LNCAP (cell line): ENCODE results near the gene CNKSR3.

Experiments
- TF ChIP-seq, protein P1 (sequence below): fragments of 450-650 bp; IDR thresholded peaks from 2 replicates; pipeline ENCODE4 v1.5.1; 2017; ENCODE audit warnings: mild to moderate bottlenecking

CNKSR3 gene

DNA sequence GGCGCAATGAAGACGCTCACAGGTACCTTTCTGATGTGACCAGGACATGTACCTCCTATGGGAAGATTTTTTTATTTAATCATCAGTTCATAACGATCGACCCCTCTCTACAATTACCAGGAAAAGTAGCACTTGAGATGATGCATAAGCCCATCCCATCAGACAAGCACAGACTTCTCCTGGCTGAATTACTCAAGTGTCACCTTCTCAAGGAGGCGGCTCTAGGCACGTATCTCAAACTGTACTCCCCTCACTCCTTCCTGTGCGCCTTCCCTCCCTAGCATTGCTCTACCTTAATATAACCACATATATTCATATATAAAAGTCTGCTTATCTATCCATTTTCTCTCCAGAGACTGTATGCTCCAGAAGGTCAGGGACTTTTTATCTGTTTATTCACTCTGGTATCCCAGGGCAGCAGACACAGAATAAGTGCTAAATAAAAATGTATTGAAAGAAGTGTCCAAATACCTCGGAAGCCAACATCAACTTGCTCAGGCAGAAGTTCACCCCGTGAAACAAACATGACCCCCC lies 71.5 kb downstream of the CNKSR3 start:
- TF ChIP-seq, protein P1, sequence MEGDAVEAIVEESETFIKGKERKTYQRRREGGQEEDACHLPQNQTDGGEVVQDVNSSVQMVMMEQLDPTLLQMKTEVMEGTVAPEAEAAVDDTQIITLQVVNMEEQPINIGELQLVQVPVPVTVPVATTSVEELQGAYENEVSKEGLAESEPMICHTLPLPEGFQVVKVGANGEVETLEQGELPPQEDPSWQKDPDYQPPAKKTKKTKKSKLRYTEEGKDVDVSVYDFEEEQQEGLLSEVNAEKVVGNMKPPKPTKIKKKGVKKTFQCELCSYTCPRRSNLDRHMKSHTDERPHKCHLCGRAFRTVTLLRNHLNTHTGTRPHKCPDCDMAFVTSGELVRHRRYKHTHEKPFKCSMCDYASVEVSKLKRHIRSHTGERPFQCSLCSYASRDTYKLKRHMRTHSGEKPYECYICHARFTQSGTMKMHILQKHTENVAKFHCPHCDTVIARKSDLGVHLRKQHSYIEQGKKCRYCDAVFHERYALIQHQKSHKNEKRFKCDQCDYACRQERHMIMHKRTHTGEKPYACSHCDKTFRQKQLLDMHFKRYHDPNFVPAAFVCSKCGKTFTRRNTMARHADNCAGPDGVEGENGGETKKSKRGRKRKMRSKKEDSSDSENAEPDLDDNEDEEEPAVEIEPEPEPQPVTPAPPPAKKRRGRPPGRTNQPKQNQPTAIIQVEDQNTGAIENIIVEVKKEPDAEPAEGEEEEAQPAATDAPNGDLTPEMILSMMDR, result no peak

DNA sequence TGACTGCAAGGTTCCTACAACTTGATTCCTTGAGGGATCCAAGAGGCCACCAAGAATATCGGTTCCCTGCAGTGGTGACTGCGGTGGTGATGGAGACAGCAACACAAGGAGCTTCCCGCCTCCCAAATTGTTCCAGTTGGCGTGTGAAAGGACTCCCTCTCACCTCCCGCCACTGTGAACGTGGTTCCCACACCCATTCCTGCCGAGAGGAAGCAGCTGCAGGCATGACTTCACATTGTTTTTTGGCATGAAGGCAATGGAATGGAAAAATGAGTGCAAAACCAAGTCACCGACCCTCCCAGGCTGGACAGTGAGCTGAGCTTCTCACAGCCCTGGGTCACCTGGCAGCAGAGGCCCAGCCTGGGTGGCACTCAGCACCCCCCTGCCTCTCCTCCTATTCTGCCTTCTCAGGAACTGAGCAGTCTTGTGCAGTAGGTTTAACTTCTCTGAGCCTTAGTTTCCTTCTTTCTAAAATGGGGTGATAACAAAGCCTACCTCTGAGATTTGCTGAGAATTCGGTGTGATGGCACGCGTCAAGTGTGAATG lies 75.0 kb downstream of the CNKSR3 start:
- TF ChIP-seq, protein P1, result no peak

DNA sequence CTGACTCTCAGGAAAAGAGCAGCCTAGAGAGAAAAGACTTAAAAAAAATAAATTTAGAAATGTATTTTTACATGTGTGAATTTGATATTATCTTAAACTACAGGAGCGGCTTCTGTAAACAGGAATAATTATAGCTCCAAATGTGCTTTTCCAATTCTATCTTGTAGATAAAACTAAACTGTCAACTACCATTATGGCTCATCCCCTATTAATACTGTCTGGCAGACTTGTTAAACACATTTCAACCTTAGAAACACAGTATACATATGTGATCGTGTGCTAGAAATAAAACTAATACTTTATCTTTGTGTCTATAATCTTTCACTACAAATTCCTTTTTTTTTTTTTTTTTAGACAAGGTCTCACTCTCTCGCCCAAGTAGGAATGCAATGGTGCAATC lies 75.8 kb downstream of the CNKSR3 start:
- TF ChIP-seq, protein P1, result no peak

DNA sequence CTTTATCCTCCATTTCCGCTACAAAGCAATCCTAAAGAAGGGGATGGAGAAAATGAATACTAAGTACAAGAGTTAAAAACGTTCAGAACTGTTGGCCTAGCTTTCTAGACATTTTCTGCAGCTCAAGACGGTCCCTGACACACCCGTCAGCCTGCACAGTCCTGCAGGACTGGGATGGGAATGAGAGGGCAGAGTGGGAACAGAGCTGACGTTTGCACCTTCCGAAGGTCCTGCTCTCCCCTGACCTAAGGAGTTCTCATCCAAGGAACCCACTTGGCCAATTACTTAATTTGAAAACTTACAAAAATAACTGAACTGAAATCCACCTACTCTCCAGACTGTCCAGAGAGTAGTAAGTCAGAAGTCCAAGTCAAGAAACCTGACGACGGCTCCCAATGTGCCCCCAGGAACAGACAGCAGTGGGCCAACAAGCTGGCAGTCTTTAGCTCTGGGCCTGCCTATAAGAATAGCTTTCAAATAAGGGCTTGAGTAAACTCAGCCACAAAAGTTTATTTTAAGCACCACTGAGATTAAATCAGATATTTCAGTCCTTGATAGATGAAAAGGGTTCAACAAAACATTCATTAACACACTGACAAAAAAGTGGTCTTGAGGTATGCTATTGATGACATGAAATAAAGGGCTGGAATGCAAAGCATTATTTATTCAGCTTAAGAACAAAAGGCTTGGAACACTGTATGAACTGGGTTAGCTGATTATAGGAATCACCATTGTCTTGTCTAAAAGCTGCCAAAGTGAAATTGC lies 76.8 kb downstream of the CNKSR3 start:
- TF ChIP-seq, protein P1, result no peak

DNA sequence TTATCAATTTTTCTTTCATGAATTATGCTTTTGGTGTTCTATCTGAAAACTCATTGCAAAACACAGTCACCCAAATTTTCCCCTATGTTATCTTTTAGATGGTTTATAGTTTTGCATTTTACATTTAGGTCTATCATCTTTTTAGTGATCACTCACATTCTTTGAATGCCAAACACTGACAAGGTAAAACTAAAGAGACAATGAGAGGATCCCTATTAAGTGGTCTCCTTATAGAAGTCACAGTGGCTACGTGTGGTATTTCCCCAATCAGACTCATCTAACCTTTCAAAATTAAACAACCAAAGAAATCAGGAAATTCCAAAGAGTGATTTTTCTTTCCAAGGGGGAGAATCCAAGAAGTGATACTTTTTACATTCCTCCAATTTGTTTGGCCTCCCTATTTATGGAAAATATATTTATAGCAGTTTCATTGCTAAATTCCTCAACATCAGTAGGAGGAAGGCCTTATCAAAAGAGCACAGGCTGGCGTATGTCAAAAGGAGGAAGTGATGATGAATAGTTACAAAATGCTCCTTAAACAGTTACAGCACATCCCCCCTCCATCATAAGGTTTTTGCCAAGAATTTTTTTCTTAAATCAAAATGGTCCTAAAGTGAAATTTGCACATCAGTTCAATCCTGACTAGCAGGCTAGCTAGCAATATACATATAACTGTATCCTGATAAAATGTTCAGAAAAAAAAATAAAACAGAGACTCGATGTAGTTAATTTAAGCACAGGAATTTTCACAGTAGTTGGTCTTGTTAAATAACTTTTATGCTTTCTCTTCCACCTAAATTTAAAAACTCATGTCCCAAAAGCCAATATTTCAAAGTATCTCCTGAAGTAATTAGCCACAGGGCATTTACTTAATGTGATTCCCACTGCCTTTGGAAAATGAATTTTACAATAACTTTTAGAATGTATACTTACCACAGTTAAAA lies 77.7 kb downstream of the CNKSR3 start:
- TF ChIP-seq, protein P1, result no peak

DNA sequence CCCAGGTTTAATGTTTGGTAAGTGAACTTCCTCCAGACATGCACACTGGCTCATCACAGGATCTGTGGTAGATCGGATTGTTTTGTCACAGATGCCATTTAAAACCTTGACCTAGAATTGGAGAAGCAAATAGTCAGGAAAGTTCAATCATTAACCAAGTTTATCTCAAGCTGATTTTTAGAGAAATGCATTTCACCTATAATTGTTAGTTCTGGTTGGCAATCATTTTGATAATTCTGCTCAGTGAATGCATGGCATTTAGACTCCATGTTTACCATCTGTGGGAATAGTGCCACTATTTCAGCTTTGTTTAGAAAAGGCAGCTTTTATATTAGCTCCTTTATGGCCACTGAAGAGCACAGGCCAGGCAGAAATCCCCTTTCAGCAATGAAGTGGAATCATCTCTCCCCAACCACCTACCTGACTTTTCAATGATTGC lies 80.0 kb downstream of the CNKSR3 start:
- TF ChIP-seq, protein P1, result no peak

DNA sequence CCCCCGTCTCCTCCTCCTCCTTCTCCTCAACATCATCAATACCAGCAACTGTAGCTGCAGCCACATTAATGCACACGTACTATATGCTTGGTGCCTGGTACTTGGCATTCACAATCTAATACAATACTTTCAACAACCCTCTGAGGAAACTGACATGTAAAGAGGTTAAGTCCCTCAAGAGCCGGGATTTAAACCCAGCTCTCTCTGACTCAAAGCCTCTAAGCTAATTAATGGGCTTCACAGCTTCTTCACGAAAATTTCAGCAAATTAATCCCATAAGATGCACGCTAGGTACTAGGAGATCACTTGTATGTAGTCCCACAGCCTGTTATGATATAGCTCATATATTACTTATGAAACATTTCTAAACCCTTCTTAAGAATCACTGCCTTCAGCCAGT lies 80.8 kb downstream of the CNKSR3 start:
- TF ChIP-seq, protein P1, result no peak
